Thyroid gland (tissue), 4 donors: ENCODE data around the gene ACP2.

Experiments
- POLR2A ChIP-seq, 2 donors: fragments of 450-650 bp; IDR thresholded peaks; one replicate each; pipeline ENCODE4 v1.6.1; 2017; ENCODE audit warnings: antibody characterized with exemption in 2 of 2, mild to moderate bottlenecking in 2 of 2, moderate library complexity in 1 of 2
- TF ChIP-seq, protein P1 (sequence below), 6 experiments: fragments of 200-600 bp in 3 of 6; fragments of 450-650 bp in 3 of 6; sonication (generic) in 3 of 6; IDR thresholded peaks; one replicate each; pipeline ENCODE4 v1.5.1; 2016 to 2019; ENCODE audit warnings: antibody characterized with exemption in 6 of 6, mild to moderate bottlenecking in 2 of 6, inconsistent platforms in 1 of 6, moderate library complexity in 1 of 6

DNA sequence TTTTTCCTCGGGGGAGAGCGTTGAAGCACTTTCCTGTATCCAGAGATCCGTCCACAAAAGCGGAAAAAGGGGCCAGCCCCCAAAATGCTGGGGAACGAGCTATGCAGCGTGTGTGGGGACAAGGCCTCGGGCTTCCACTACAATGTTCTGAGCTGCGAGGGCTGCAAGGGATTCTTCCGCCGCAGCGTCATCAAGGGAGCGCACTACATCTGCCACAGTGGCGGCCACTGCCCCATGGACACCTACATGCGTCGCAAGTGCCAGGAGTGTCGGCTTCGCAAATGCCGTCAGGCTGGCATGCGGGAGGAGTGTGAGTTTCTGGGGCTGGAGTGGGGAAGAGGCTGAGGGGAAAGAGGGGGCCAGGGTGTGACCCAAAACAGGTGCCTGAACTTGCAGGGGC is 11.8 kb upstream of the ACP2 start:
- TF ChIP-seq, protein P1, sequence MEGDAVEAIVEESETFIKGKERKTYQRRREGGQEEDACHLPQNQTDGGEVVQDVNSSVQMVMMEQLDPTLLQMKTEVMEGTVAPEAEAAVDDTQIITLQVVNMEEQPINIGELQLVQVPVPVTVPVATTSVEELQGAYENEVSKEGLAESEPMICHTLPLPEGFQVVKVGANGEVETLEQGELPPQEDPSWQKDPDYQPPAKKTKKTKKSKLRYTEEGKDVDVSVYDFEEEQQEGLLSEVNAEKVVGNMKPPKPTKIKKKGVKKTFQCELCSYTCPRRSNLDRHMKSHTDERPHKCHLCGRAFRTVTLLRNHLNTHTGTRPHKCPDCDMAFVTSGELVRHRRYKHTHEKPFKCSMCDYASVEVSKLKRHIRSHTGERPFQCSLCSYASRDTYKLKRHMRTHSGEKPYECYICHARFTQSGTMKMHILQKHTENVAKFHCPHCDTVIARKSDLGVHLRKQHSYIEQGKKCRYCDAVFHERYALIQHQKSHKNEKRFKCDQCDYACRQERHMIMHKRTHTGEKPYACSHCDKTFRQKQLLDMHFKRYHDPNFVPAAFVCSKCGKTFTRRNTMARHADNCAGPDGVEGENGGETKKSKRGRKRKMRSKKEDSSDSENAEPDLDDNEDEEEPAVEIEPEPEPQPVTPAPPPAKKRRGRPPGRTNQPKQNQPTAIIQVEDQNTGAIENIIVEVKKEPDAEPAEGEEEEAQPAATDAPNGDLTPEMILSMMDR (IDR thresholded peaks at IDR 0.05): no peak
- TF ChIP-seq POLR2A (IDR thresholded peaks at IDR 0.05): no peak
